AG09309 (cell line): ENCODE measurements around the gene PDXDC1.
"Not testable (repeated sequence)": the region's sequence is repeated elsewhere in the genome, so short reads cannot be mapped to it uniquely, and the experiment has no call there.

Experiments used
- DNase-seq: peaks from one replicate; pipeline ENCODE4 v3.0.0-alpha.2; 2010; ENCODE audit warnings: low read depth
- H3K4me3 ChIP-seq: 2 replicates; pipeline ENCODE4 v1.5.1; 2011; ENCODE audit warnings: mild to moderate bottlenecking, low read depth, low read length, moderate library complexity; ENCODE audit not compliant: control insufficient read depth
- TF ChIP-seq, protein P1 (sequence below): IDR thresholded peaks from 2 replicates; pipeline ENCODE4 v1.5.1; 2011; ENCODE audit warnings: mild to moderate bottlenecking, low read depth, low read length, inconsistent platforms; ENCODE audit not compliant: insufficient read depth, control insufficient read depth; ENCODE audit errors: missing control alignments

PDXDC1 gene

DNA sequence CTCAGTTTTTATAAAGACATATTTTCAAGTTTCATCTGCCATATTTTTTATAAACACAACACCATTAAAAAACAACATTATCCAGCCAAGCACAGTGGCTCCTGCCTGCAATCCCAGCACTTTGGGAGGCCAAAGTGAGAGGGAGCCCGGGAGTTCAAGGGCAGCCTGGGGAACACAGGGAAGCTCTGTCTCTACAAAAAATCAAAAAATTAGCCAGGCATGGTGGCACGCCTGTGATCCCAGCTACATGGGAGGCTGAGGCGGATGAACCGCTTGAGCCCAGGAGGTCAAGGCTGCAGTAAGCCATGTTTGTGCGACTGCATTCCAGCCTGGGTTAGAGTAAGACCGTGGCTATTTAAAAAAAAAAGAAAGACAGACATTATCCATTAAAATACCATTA lies 98.3 kb downstream of the PDXDC1 start:
- TF ChIP-seq, protein P1, sequence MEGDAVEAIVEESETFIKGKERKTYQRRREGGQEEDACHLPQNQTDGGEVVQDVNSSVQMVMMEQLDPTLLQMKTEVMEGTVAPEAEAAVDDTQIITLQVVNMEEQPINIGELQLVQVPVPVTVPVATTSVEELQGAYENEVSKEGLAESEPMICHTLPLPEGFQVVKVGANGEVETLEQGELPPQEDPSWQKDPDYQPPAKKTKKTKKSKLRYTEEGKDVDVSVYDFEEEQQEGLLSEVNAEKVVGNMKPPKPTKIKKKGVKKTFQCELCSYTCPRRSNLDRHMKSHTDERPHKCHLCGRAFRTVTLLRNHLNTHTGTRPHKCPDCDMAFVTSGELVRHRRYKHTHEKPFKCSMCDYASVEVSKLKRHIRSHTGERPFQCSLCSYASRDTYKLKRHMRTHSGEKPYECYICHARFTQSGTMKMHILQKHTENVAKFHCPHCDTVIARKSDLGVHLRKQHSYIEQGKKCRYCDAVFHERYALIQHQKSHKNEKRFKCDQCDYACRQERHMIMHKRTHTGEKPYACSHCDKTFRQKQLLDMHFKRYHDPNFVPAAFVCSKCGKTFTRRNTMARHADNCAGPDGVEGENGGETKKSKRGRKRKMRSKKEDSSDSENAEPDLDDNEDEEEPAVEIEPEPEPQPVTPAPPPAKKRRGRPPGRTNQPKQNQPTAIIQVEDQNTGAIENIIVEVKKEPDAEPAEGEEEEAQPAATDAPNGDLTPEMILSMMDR, result no peak
- no peak for DNase-seq
- H3K4me3 ChIP-seq, result no peak overlapping the region

DNA sequence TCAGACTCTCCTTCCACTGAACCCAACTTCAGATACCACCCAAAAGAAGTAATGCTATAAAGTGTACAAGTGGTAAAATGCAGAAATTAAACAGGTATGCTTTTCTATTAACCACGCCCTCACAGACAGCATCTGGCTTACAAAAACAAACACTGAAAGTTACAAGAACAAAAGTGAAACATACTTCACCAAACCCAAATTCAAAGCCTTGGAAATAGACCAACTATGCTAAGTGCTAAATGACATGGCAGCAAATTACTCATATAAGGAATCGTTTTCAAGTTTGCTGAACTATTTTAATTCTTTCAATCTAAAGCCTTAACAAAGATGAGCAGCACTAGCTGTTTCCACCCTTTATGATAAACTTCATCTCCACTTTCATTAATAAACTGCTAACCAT lies 101.3 kb downstream of the PDXDC1 start:
- not testable (repeated sequence) for H3K4me3 ChIP-seq, DNase-seq

DNA sequence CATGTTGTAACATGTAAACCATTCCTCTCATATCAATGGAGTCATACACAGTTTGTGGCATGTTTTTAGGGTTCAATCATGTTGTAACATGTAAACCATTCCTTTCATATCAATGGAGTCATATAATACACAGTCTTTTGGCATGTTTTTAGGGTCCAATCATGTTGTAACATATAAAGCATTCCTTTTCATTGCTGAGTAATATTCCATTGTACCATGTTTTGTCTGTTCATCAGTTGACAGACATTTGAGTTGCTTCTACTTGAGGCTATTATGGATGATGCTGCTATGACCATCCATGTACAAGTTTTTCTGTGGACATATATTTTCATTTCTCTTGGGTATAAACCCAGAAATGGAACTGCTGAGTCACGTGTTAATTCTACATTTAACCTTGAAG lies 106.1 kb downstream of the PDXDC1 start:
- not testable (repeated sequence) for DNase-seq, H3K4me3 ChIP-seq

DNA sequence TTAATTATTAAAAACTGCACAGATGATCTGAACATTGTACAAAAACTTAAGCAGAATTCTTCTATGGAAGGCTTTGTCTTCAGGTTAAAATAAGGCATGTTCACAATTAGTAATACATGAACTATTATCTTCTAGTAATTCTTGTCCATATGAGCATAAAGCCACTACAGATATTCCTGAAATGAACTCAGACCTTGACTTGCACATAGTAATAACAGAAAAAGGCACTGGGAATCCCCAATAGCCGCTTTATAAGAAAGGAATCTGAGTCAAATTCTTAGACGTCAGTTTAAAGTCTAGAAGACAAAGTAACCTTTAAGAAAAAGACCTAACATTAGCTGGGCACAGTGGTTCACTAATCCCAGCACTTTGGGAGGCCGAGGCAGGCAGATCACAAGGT lies 108.0 kb downstream of the PDXDC1 start:
- not testable (repeated sequence) for DNase-seq, H3K4me3 ChIP-seq

DNA sequence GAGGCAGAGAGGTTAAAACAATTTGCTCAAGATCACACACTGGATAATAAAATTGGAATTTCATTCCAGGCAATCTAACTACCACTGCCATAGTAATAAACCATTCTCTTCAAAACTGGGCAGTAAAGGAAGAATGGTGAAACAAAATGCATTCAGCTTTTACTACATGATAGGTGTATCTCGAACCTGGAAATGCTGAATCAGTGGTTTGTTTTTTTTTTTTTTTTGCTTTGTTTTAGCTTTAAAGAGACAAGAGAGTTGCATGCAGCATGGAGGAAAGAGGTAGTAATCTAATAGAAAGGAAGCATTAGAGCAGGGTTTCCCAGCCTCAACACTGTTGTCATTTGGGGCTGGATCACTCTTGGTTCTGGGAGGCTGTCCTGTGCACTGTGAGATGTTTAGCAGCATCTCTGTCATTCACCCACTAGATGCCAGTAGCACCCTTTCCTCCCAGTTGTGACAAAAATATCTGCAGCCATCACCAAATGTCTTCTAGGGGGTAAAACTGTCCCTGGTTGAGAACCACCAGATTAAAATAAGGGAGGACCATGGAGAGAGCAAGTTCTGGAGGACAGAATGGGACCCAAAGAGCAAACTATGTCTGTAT lies 115.9 kb downstream of the PDXDC1 start:
- not testable (repeated sequence) for H3K4me3 ChIP-seq, DNase-seq

DNA sequence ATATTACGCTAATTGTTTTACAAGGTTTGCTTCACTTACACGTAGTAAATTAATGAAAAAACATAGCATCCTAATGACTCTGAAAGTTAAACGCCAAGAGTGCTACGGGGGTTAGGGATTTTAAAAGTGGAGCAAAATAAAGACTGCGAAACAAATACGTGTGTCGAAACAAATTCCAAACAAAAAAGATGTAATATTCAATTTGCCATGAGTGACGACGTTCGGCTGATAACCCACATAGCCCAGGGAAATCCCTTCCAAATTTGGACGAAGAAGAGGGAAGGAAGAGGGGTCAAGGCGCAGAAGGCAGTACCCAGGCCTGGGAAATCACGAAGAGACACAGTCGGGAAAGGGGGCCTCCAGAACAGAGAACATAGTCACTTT lies 118.7 kb downstream of the PDXDC1 start:
- H3K4me3 ChIP-seq, result peak overlapping the region; percentile 72
- not testable (repeated sequence) for DNase-seq

DNA sequence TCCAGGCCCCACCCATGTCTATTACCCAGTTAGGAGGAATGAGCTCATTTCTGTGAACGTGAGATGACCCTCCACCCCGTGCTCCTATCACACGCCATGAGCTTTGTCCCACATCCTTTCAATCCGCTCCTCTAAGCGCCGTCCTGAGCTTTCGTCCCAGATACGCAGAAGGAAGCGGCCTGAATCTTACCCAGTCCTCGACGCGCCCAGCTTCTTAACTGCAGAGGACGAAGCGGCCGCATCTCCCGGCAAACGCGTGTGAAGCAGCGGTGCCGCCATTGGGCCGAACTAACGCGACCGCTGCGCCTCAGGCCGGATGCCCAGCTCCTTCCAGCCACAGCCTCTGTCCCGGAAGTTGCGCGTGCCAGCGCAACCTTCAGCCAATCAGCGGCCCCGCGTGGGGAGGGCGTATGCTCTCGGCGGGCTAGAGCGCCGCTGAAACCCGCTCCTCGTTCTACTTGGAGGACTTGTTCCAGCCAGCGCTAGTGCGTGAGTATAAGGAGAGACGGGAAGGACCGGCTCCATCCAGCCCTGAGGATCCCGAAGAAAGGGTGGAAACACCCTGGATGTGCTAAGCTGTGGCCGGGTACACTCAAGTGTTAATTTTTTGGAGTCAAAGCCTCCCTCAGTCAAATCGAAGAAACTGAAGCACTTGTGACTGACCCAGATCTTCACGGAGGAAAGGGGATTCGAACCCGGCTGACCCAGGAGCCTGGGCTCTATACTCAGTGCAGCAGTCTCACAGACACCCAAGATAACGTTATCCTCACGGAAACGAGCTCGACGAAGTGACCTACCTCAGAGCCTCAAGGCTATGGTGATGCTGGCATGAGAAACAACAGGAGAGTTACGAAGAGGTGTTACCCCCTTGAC lies 119.4 kb downstream of the PDXDC1 start, which contains the start of gene RRN3:
Gene RRN3, minus strand, starts transcription at position 318 of the 873 bp plus-strand sequence. Its CDS starts 39 bp downstream, at position 279.
- H3K4me3 ChIP-seq, result peak within 1 kb of the TSS; percentile 72
- peak; percentile 66 for DNase-seq

DNA sequence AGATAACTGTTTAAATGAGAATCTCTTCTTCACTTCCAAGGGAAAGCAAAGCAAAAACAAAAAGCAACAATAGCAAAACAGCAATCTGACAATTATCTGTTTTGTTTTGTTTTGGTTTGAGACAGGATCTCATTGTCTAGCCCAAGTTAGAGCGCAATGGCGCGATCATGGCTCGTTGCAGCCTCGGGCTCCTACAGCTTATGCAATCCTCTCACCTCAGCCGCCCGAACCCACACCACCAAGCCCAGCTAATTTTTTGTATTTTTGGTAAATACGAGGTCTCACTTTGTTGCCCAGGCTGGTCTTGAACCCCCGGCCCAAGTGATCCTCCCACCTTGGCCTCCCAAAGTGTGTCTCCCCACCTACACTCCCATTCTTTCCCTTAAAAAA lies 121.8 kb downstream of the PDXDC1 start:
- H3K4me3 ChIP-seq, DNase-seq: not testable (repeated sequence)

DNA sequence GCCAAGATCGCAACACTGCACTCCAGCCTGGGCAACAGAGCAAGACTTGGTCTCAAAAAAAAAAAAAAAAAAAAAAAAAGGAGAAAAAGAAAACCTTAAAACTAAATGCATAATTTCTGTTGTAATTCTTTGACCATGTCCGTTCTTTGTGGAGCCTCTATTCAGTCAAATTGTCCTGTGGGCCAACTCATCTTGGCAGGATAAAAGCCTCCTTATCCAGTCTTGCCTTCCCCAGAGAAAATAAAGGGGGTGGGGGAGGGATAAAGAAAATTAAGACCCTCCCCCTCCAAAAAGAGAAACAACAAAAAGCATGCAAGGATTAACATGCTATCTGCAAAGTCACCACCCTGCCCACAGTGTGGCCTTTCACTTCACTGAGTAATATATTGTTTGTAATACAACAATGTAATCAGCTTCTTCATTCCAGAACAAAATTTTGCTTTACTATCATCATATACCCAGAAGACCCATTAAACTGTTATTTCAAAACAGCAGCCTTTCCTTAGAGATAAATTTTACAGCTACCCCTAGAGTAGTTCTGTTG lies 124.6 kb downstream of the PDXDC1 start:
- DNase-seq, H3K4me3 ChIP-seq: not testable (repeated sequence)

DNA sequence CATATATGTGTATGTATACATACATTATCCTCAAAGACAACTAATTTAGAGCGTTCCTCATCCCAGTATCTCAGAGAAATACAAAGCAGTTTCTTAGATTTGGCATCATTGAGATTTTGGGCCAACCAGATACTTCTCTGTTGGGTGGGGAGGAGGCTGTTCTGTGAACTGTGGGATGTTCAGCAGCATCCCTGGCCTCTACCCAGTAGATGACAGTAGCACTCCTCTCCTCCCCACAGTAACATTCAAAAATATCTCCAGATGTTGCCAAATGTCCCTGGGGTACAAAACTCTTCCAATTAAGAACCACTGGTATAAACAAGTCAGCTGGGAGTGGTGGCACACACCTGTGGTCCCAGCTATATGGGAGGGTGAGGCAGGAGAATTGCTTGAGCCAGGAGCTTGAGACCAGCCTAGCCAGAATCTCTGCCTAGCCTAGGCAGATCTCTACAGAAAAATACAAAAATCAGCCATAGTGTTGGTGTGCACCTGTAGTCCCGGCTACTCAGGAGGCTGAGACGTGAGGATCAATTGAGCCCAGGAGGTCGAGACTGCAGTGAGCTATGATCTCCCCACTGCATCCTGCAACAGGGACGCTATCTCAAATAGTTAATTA lies 125.7 kb downstream of the PDXDC1 start:
- H3K4me3 ChIP-seq, DNase-seq: not testable (repeated sequence)

DNA sequence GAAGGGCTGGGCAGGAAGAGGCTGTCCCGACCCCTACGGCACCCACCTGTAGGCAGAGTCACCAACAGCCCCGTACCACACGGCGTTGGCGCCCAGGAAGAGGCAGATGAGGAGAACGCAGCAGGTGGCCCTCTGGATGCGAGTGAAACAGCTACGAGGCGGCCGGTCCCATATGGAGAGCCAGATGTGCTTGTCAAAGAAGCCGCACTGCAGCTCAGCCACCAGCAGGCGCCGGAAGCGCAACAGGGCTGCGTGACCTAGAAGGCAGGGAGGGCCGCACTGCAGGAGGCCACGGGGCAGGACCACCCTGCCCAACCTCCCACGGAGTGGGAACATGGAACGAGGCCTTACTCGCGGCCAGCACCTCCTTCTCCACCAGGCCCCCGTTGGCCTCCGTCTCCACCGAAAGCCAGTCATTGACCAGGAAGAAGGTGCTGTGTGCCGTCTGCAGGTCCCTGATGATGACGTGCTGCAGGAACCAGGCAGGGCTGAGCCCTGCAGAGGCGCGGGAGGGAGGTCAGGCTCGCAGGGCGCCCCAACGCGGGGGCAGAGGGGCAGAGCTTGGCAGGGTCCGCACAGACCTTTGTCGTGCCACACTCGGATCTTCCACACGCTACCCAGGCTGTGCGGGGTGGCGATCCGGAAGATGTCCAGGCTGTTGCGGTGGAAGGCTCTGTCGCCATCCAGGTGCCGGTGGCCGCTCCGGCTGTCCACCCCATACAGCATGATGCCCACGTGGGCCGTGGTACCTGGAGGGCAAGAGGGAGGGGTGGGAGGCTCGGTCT lies 153.0 kb downstream of the PDXDC1 start:
- not testable (repeated sequence) for DNase-seq, H3K4me3 ChIP-seq

DNA sequence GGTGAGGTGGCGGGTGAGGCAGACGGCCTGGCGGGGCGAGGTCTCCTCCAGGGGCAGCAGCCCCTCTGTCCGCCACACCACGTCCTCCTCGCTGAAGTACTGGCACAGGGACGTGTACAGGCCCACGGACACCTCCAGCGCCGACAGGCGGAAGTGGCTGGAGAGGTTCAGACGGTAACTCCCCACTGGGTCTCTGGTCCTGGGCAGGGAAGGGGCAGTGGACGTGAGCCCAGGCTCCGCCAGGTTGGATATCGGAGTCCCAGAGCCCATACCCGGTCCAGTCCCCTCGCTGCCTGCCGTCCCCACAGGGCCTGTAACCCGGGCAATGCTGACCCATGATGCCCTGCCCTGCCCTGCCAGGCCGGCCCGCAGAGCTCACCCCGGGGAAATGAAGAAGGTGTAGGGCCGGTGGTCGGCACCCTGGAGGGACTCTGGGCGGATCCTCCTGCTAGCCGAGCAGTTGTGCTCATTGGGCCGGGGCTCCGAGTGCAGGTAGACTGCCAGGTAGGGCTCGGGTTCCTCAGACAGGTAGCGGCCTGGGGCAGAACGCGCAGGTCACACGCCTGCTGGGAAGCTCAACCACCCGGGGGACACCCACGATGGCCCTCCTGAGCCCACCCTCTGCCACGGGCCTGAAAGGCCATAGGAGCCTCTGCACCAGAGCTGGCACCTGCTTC lies 155.6 kb downstream of the PDXDC1 start:
- H3K4me3 ChIP-seq, DNase-seq: not testable (repeated sequence)

DNA sequence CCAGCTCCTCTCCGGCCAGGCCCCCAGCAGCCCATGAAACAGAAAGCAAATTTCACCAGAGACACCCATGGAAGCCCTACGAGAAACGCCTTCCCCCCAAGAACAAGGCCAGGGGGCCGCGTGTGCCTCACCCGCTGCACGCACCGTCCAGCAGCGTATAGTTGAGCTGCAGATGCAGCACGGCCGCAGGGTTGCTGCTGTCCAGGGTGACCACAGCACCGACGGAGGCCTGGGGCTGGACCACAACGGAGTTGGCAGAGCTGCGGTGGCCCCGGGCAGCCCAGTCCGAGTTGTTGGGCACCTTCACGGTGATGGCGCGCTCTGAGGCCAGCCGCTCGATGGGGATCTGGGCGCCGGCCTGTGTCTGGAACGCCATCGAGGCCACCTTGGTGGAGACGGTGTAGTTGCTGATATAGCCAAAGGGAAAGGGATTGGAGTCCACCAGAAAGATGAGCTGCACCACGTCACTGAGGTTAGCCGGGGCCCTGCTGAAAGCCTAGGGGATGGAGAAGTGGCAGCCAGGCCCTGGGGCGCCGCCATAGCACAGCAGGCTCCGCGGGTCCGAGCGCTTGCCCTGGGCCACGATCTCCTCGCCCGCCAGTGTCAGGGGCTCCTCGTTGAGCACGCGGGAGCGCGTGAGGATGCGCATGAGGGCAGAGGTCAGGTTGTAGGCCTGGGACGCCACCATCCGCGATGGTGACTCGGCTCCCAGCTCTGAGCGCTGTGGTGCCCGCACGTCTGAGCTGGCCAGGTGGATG lies 156.3 kb downstream of the PDXDC1 start:
- not testable (repeated sequence) for H3K4me3 ChIP-seq, DNase-seq

DNA sequence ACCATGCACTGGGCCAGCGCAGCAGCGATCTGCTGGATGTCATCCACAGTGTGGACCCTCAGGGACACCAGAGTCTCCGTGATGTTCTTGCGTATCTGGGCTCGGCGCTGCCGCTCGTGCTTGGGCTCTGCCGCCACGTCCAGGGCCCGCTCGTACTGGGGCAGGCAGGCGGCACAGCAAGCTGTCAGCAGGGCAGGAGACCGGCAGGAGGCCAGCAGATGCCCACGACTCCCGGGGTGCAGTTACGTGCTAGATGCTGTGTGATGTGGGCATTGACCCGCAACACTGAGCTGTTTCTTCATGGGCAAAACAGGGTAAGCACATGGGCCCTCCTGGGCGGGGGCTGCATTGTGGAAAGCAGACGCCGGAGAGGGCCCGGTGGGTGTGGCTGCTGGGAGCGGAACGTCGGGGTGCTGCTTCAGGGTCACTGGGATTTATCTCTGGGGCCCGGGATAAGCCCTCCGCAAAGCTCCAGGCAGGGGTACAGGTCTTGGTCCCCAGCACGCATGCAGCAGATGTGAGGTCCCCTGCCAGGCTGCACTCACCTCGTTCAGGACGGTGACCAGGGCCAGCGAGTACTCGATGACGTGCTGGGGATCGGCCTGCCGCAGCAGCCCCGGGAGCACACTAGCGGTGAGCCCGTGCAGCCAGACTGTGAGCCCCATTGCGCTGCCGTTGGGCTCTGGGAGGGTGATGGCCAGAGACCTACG lies 158.0 kb downstream of the PDXDC1 start:
- not testable (repeated sequence) for H3K4me3 ChIP-seq, DNase-seq

DNA sequence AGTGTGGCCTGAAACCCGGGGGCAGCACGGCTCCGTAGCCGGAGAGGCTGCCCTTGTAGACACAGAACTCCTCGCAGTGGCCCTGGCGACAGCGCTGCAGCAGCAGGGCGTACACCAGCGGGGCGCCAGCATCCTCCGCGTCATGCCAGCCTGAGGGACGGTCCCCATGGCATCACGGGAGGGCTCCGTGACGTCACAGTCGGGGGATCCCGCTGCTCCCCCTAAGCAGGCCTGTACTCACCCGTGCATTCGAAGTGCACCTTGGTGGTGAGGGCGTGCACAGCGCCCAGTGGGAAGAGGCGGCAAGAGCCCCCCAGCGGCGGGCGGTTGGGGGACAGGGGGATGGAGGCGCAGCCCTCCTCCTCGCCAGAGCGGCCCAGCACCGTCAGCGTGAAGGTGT lies 158.7 kb downstream of the PDXDC1 start:
- DNase-seq, H3K4me3 ChIP-seq: not testable (repeated sequence)
